Medulla oblongata (tissue), 1 donor: ENCODE measurements around the gene STK32C.
A peak's percentile ranks its signal among the peaks of the same experiment; 100 is the strongest.

Experiments used
- DNase-seq: peaks from one replicate; pipeline ENCODE4 v3.0.0-alpha.2; 2015; ENCODE audit errors: extremely low spot score

The STK32C gene

GRCh38 chr10:132307823-132308586 lies at the start of gene STK32C:
STK32C (minus strand) TSS chr10:132307950; CDS start chr10:132307833, 117 bp downstream.
- peak; percentile 93 for DNase-seq

- DNase-seq, result no peak
Observed at GRCh38 chr10:132356621-132357195, 49.0 kb upstream of the STK32C start.

- DNase-seq, result no peak
Observed at GRCh38 chr10:132355754-132356153, 48.0 kb upstream of the STK32C start.

GRCh38 chr10:132355297-132355696 lies 47.5 kb upstream of the STK32C start:
- DNase-seq, result no peak

GRCh38 chr10:132354356-132355094 lies 46.8 kb upstream of the STK32C start:
- DNase-seq, result no peak

- no peak for DNase-seq
Observed at GRCh38 chr10:132353456-132354355, 46.0 kb upstream of the STK32C start.

- DNase-seq, result peak; percentile 49
Observed at GRCh38 chr10:132352462-132353308, 44.9 kb upstream of the STK32C start.

GRCh38 chr10:132351611-132352010 lies 43.9 kb upstream of the STK32C start:
- DNase-seq, result no peak

GRCh38 chr10:132350946-132351345 lies 43.2 kb upstream of the STK32C start:
- DNase-seq, result no peak

GRCh38 chr10:132350391-132350790 lies 42.6 kb upstream of the STK32C start:
- no peak for DNase-seq

GRCh38 chr10:132349766-132350165 lies 42.0 kb upstream of the STK32C start:
- no peak for DNase-seq

- DNase-seq, result no peak
Observed at GRCh38 chr10:132347931-132348267, 40.1 kb upstream of the STK32C start.

- no peak for DNase-seq
Observed at GRCh38 chr10:132347211-132347930, 39.6 kb upstream of the STK32C start.

- DNase-seq, result no peak
Observed at GRCh38 chr10:132346806-132347205, 39.1 kb upstream of the STK32C start.

GRCh38 chr10:132345345-132345744 lies 37.6 kb upstream of the STK32C start:
- no peak for DNase-seq

- DNase-seq, result no peak
Observed at GRCh38 chr10:132344386-132344785, 36.6 kb upstream of the STK32C start.

- DNase-seq, result no peak
Observed at GRCh38 chr10:132342553-132342952, 34.8 kb upstream of the STK32C start.

GRCh38 chr10:132341781-132342180 lies 34.0 kb upstream of the STK32C start:
- DNase-seq, result no peak

GRCh38 chr10:132341017-132341416 lies 33.3 kb upstream of the STK32C start:
- no peak for DNase-seq

GRCh38 chr10:132339276-132339675 lies 31.5 kb upstream of the STK32C start:
- no peak for DNase-seq
